SK-N-SH (cell line): ENCODE measurements around the gene SLC13A2. TPM values are rescaled to one million over a fixed set of nuclear protein-coding genes. Genes with fewer than 3 reads are reported as not detected.

Experiments used
- CTCF ChIA-PET: fragments of 300-600, 350-600 bp; formaldehyde crosslinking; extraction: SDS; loops from one replicate; lab custom pipeline; 2021; lab: Yijun Ruan, JAX
- POLR2A ChIA-PET: fragments of 350-600 bp; sonication (Branson Sonifier 250); formaldehyde crosslinking; extraction: SDS; loops from one replicate; lab custom pipeline; 2020; ENCODE audit warnings: antibody characterized with exemption, inconsistent platforms; lab: Yijun Ruan, JAX
- DNase-seq: peaks from one replicate; pipeline ENCODE4 v3.0.0; 2012
- H2AFZ ChIP-seq: fragments of 200-600 bp; sonication (generic); 2 replicates; pipeline ENCODE4 v1.8.1; 2016; ENCODE audit warnings: antibody characterized with exemption, mild to moderate bottlenecking, low read depth
- H3F3A ChIP-seq: fragments of 200-600 bp; sonication (generic); replicated peaks from 2 replicates; pipeline ENCODE3; 2016; ENCODE audit warnings: antibody characterized with exemption, mild to moderate bottlenecking; ENCODE audit not compliant: insufficient read depth
- H3K27ac ChIP-seq, 2 experiments: fragments of 200-500 bp in 1 of 2; fragments of 200-600 bp in 1 of 2; sonication (Bioruptor generic) in 1 of 2; sonication (generic), shearing (Covaris generic) in 1 of 2; 2 replicates each; pipeline versions ENCODE4 v1.5.1 to v1.6.1; 2014 to 2016; ENCODE audit warnings: low read depth in 2 of 2, inconsistent platforms in 1 of 2, low read length in 1 of 2, mild to moderate bottlenecking in 1 of 2, mixed read lengths in 1 of 2
- H3K27me3 ChIP-seq: fragments of 200-600 bp; sonication (generic), shearing (Covaris generic); 2 replicates; pipeline ENCODE4 v1.6.1; 2016; ENCODE audit warnings: mixed run types; ENCODE audit not compliant: insufficient read depth
- H3K36me3 ChIP-seq, 2 experiments: fragments of 200-500 bp in 1 of 2; fragments of 200-600 bp in 1 of 2; sonication (Bioruptor generic) in 1 of 2; sonication (generic) in 1 of 2; replicated peaks in 1 of 2; 2 replicates each; pipeline versions ENCODE3 to v1.5.1; 2014 to 2016; ENCODE audit warnings: low read length in 1 of 2, mild to moderate bottlenecking in 1 of 2; ENCODE audit not compliant: insufficient read depth in 2 of 2, control insufficient read depth in 1 of 2
- H3K4me1 ChIP-seq, 2 experiments: fragments of 200-500 bp in 1 of 2; fragments of 200-600 bp in 1 of 2; sonication (Bioruptor generic) in 1 of 2; sonication (generic), shearing (Covaris generic) in 1 of 2; 2 replicates each; pipeline versions ENCODE4 v1.5.1 to v1.6.1; 2014 to 2016; ENCODE audit warnings: low read depth in 1 of 2, low read length in 1 of 2, mixed run types in 1 of 2; ENCODE audit not compliant: insufficient read depth in 2 of 2, control insufficient read depth in 1 of 2
- H3K4me2 ChIP-seq: fragments of 200-600 bp; sonication (generic), shearing (Covaris generic); 2 replicates; pipeline ENCODE4 v1.6.1; 2017; ENCODE audit warnings: mixed run types
- H3K4me3 ChIP-seq, 2 experiments: fragments of 200-500 bp in 1 of 2; fragments of 200-600 bp in 1 of 2; sonication (Bioruptor generic) in 1 of 2; sonication (generic), shearing (Covaris generic) in 1 of 2; 2 replicates each; pipeline versions ENCODE4 v1.5.1 to v1.8.1; 2014 to 2016; ENCODE audit warnings: low read depth in 2 of 2, inconsistent platforms in 1 of 2, low read length in 1 of 2, mild to moderate bottlenecking in 1 of 2, mixed read lengths in 1 of 2, moderate library complexity in 1 of 2
- H3K79me2 ChIP-seq: fragments of 200-600 bp; sonication (generic); 2 replicates; pipeline ENCODE4 v1.8.1; 2017; ENCODE audit warnings: mild to moderate bottlenecking; ENCODE audit not compliant: insufficient read depth
- H3K9ac ChIP-seq: fragments of 200-600 bp; sonication (generic); 2 replicates; pipeline ENCODE4 v1.6.1; 2017; ENCODE audit warnings: mixed run types
- H3K9me2 ChIP-seq: fragments of 200-600 bp; sonication (generic); 2 replicates; pipeline ENCODE4 v1.6.1; 2017; ENCODE audit warnings: mixed run types
- H3K9me3 ChIP-seq: fragments of 200-600 bp; sonication (generic); 2 replicates; pipeline ENCODE4 v1.6.1; 2017; ENCODE audit warnings: mixed run types, mild to moderate bottlenecking, moderate library complexity
- H4K20me1 ChIP-seq: fragments of 200-600 bp; sonication (generic); 2 replicates; pipeline ENCODE4 v1.6.1; 2017; ENCODE audit warnings: mild to moderate bottlenecking, mixed run types; ENCODE audit not compliant: insufficient read depth
- CHD2 ChIP-seq: fragments of 150-350 bp; IDR thresholded peaks from 2 replicates; pipeline ENCODE4 v1.6.1; 2018; ENCODE audit warnings: low read length; ENCODE audit not compliant: partially characterized antibody
- FOXM1 ChIP-seq: IDR thresholded peaks from 2 replicates; pipeline ENCODE4 v1.4.0; 2012; ENCODE audit warnings: low read depth, mild to moderate bottlenecking
- GATA2 ChIP-seq: sonication (generic); formaldehyde crosslinking; IDR thresholded peaks from 2 replicates; pipeline ENCODE4 v1.5.0; 2020; ENCODE audit warnings: mild to moderate bottlenecking, missing genetic modification reagents
- JUND ChIP-seq: IDR thresholded peaks from 2 replicates; pipeline ENCODE4 v1.4.0; 2012
- MEF2A ChIP-seq: IDR thresholded peaks from 2 replicates; pipeline ENCODE4 v1.4.0; 2012; ENCODE audit warnings: low read depth, borderline replicate concordance
- MXI1 ChIP-seq: IDR thresholded peaks from 2 replicates; pipeline ENCODE4 v1.6.1; 2012; ENCODE audit warnings: mild to moderate bottlenecking, low read depth, low read length, improper control_type of control experiment
- NFIC ChIP-seq: IDR thresholded peaks from 2 replicates; pipeline ENCODE4 v1.4.0; 2012; ENCODE audit warnings: borderline replicate concordance
- NRF1 ChIP-seq: IDR thresholded peaks from 2 replicates; pipeline ENCODE4 v1.6.1; 2012; ENCODE audit warnings: low read depth, mild to moderate bottlenecking, low read length
- PBX3 ChIP-seq: IDR thresholded peaks from 2 replicates; pipeline ENCODE4; 2012
- REST ChIP-seq: IDR thresholded peaks from 2 replicates; pipeline ENCODE4 v1.6.1; 2012; ENCODE audit warnings: mild to moderate bottlenecking, low read depth, low read length, moderate library complexity
- RXRA ChIP-seq: IDR thresholded peaks from 2 replicates; pipeline ENCODE4 v1.4.0; 2012; ENCODE audit warnings: low read depth, mild to moderate bottlenecking, borderline replicate concordance
- USF2 ChIP-seq: fragments of 150-350 bp; IDR thresholded peaks from 2 replicates; pipeline ENCODE4 v1.6.1; 2017; ENCODE audit warnings: antibody characterized with exemption, low read length, low read depth, borderline replicate concordance
- YY1 ChIP-seq: IDR thresholded peaks from 2 replicates; pipeline ENCODE4 v1.4.0; 2012; ENCODE audit warnings: low read depth, mild to moderate bottlenecking
- WGBS: methylation state at CpG from one replicate; pipeline ENCODE4 v1.1.6; 2017; ENCODE audit warnings: low lambda C conversion rate; 5-methylcytosine and 5-hydroxymethylcytosine counted together
- polyA plus RNA-seq, 3 experiments: library from polyadenylated mRNA; depleted of rRNA; stranded (reverse); fragments of >200 nt; gene quantifications; 2 replicates each; pipeline ENCODE4 v1.2.3, GENCODE V29; 2012

Gene SLC13A2
- polyA plus RNA-seq, 1 of the 3 experiments (the other 2 are of a cell fraction) = not detected

GRCh38 chr17:28527181-28527681 is 53.8 kb downstream of the SLC13A2 start:
- WGBS = 67% methylated on average over 2 of the region's 2 CpGs
- no peak overlapping the region for H3K4me3 ChIP-seq
- no peak overlapping the region for H3K4me2 ChIP-seq
- ChIA-PET CTCF (interaction anchor here (1.2 to 3.0 kb wide), 4 partner anchors 10 to 32 kb away, joined by 4 to 15 read pairs (median 8); no protein-coding TSS in a partner anchor), POLR2A (no interaction called here)
- H3F3A ChIP-seq = no peaks in the 10 kb centered on the region
- H3K9me3 ChIP-seq = no peaks in the 10 kb centered on the region
- H3K4me1 ChIP-seq = peaks cover 0 to 6% of the 10 kb centered on the region in 2 experiments; a peak in 1 of 4 replicates
- DNase-seq = no peak
- no peak overlapping the region for H3K27ac ChIP-seq
- no peak overlapping the region for H2AFZ ChIP-seq
- H3K36me3 ChIP-seq = no peaks in the 10 kb centered on the region
- no peaks in the 10 kb centered on the region for H3K79me2 ChIP-seq
- no peaks in the 10 kb centered on the region for H4K20me1 ChIP-seq
- no peak for TF ChIP-seq MEF2A
- TF ChIP-seq REST = no peak
- TF ChIP-seq NRF1 = no peak
- TF ChIP-seq JUND = no peak
- TF ChIP-seq GATA2 (CRISPR knock-in tag) = no peak
- TF ChIP-seq CHD2 = no peak
- no peak for TF ChIP-seq RXRA
- TF ChIP-seq USF2 = no peak
- no peak for TF ChIP-seq FOXM1
- no peak for TF ChIP-seq PBX3
- no peak for TF ChIP-seq MXI1
- TF ChIP-seq NFIC = no peak
- TF ChIP-seq YY1 = no peak
- peaks cover 10% of the 10 kb centered on the region; the same call in 1 of the 2 replicates for H3K27me3 ChIP-seq
- H3K9ac ChIP-seq = no peak overlapping the region
- H3K9me2 ChIP-seq = no peaks in the 10 kb centered on the region
